Esophagus (tissue), 2 donors: ENCODE results near the gene ZNG1F. TPM values are rescaled to one million over a fixed set of nuclear protein-coding genes. Genes with fewer than 3 reads are reported as not detected.
"Not testable (repeated sequence)": the region's sequence is repeated elsewhere in the genome, so short reads cannot be mapped to it uniquely, and the experiment has no call there.

Experiments used
- H3K27ac ChIP-seq, 2 donors: one replicate each; pipeline ENCODE4 v1.5.1; 2013; ENCODE audit warnings: low read depth in 2 of 2, mild to moderate bottlenecking in 2 of 2, inconsistent platforms in 1 of 2, low read length in 1 of 2, moderate library complexity in 1 of 2
- H3K27me3 ChIP-seq, 2 donors: one replicate each; pipeline ENCODE4 v1.6.1; 2013; ENCODE audit warnings: low read length in 2 of 2, control low read depth in 1 of 2, mild to moderate bottlenecking in 1 of 2; ENCODE audit not compliant: insufficient read depth in 2 of 2, control insufficient read depth in 1 of 2
- H3K36me3 ChIP-seq, 2 donors: one replicate each; pipeline ENCODE4 v1.6.1; 2013; ENCODE audit warnings: low read length in 1 of 2; ENCODE audit not compliant: control insufficient read depth in 2 of 2, insufficient read depth in 2 of 2
- H3K4me1 ChIP-seq, 2 donors: one replicate each; pipeline ENCODE4 v1.6.1; 2013; ENCODE audit warnings: low read length in 1 of 2; ENCODE audit not compliant: control insufficient read depth in 2 of 2, insufficient read depth in 2 of 2
- H3K4me3 ChIP-seq, 2 donors: one replicate each; pipeline ENCODE4 v1.5.1; 2013; ENCODE audit warnings: low read length in 2 of 2, mild to moderate bottlenecking in 2 of 2, low read depth in 1 of 2, moderate library complexity in 1 of 2
- H3K9me3 ChIP-seq, 2 donors: one replicate each; pipeline ENCODE4 v1.6.1; 2013; ENCODE audit warnings: mild to moderate bottlenecking in 2 of 2, low read depth in 1 of 2, low read length in 1 of 2, moderate library complexity in 1 of 2; ENCODE audit not compliant: control insufficient read depth in 2 of 2, insufficient read depth in 1 of 2
- WGBS, 2 donors: extraction: QIAGEN DNeasy Blood & Tissue Kit; methylation state at CpG; one replicate each; pipeline ENCODE4 v1.1.7; 2013; 5-methylcytosine and 5-hydroxymethylcytosine counted together
- polyA plus RNA-seq, 2 donors: library from polyadenylated mRNA; stranded (reverse); fragments of 200-250 nt; gene quantifications; one replicate each; pipeline ENCODE4 v1.2.3, GENCODE V29; 2013
- donor health status: healthy with polysubstance abuse.
- donor health status: Bipolar disorder and iron deficiency.

Gene ZNG1F
- polyA plus RNA-seq, 2 donors = 7.7 to 30.3 TPM

DNA sequence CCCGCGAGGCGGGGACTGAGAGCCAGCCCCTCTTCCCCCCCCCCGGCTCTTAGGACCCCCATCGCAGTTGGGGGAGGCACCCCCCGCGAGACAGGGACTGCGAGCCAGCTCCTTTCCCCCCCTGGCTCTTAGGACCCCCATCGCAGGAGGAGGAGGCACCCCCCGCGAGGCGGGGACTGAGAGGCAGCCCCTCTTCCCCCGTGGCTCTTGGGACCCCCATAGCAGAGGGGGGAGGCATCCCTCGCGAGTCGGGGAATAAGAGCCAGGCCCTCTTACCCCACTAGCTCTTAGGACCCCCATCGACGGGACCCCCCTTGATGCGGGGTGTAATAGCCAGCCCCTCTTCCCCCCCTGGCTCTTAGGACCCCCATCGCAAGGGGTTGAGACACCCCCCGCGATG is 80.3 kb downstream of the ZNG1F start:
- H3K27me3 ChIP-seq, H3K4me1 ChIP-seq, H3K4me3 ChIP-seq, H3K27ac ChIP-seq, H3K9me3 ChIP-seq, H3K36me3 ChIP-seq: not testable (repeated sequence)
- WGBS, 2 donors = 12 to 24% methylated on average over 6 to 15 of the region's 22 CpGs

DNA sequence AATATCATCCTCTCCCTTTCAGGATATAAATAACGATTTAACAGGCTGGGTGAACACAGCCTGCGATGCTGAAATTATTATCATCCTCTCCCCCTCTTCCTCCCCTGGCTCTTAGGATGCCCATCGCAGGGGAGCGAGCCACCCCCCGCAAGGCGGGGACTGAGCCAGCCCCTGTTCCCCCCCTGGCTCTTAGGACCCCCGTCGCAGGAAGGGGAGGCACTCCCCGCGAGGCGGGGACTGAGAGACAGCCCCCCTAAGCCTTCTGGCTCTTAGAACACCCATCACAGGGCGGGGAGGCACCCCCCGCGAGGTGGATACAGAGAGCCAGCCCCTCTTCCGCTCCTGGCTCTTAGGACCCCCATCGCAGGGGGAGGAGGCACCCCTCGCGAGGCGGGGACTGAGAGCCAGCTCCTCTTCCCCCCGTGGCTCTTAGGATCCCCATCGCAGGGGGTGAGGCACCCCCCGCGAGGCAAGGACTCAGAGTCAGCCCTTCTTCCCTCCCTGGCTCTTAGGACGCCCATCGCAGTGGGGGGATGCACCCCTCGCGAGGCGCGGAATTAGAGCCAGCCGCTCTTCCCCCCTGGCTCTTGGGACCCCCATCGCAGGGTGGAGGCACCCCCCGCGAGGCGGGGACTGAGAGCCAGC is 82.5 kb downstream of the ZNG1F start:
- H3K9me3 ChIP-seq, H3K27me3 ChIP-seq, H3K36me3 ChIP-seq, H3K27ac ChIP-seq, H3K4me1 ChIP-seq, H3K4me3 ChIP-seq: not testable (repeated sequence)
- 29 to 35% methylated on average over 20 to 26 of the region's 34 CpGs for WGBS, 2 donors

DNA sequence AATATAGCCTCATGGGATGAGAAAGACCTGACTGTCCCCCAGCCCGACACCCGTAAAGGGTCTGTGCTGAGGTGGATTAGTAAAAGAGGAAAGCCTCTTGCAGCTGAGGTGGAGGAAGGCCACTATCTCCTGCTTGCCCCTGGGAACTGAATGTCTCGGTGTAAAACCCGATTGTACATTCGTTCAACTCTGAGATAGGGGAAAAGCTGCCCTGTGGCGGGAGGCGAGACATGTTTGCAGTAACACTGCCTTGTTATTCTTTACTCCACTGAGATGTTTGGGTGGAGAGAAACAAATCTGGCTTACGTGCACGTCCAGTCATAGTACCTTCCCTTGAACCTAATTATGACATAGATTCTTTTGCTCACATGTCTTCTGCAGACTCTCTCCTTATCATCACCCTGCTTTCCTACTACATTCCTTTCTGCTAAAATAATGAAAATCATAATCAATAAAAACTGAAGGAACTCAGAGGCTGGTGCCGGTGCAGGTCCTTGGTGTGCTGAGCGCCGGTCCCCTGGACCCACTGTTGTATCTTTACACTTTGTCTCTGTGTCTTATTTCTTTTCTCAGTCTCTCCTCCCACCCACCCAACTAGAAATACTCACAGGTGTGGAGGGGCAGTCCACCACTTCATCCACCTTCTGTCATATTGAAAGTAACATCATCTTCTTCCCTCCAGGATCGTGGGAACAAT is 83.4 kb downstream of the ZNG1F start:
- not testable (repeated sequence) for H3K27me3 ChIP-seq, H3K4me3 ChIP-seq, H3K36me3 ChIP-seq, H3K9me3 ChIP-seq, H3K27ac ChIP-seq, H3K4me1 ChIP-seq
- WGBS, 2 donors = 55 to 65% methylated on average over 8 of the region's 13 CpGs

DNA sequence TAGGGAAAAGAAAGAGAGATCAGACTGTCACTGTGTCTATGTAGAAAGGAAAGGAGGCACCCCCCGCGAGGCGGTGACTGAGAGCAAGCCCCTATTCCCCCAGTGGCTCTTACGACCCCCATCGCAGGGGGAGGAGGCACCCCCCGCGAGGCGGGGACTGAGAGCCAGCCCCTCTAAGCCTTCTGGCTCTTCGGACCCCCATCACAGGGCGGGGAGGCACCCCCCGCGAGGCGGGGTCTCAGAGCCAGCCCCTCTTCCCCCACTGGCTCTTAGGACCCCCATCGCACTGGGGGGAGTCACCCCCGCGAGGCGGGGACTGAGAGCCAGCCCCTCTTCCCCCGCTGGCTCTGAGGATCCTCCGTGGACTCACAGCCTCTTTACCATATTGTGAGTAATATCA is 84.6 kb downstream of the ZNG1F start:
- H3K36me3 ChIP-seq, H3K9me3 ChIP-seq, H3K27ac ChIP-seq, H3K4me1 ChIP-seq, H3K27me3 ChIP-seq, H3K4me3 ChIP-seq: not testable (repeated sequence)
- 12 to 20% methylated on average over 8 to 13 of the region's 19 CpGs for WGBS, 2 donors

DNA sequence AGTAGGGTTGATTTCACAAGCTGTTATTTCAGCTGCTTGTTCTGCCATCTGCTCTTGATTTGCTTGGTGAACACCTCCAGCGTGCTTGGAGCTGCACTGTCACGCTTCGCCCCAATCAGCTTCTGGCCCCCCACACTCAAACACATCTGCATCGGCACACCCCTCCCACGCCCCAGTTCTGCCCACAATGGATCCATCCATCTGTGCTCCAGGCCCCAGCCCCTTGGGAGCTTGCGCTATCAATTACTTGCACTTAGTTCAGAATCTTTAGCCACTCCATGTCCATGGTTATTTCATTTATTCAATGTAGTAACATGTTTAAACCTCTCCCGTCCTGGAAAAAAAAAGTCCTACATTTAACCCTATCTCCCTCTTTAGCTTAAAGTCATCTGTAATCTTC is 88.6 kb downstream of the ZNG1F start:
- not testable (repeated sequence) for H3K27me3 ChIP-seq, H3K4me1 ChIP-seq, H3K9me3 ChIP-seq, H3K4me3 ChIP-seq, H3K27ac ChIP-seq, H3K36me3 ChIP-seq
- WGBS, 2 donors = 56 to 63% methylated on average over 4 of the region's 7 CpGs

DNA sequence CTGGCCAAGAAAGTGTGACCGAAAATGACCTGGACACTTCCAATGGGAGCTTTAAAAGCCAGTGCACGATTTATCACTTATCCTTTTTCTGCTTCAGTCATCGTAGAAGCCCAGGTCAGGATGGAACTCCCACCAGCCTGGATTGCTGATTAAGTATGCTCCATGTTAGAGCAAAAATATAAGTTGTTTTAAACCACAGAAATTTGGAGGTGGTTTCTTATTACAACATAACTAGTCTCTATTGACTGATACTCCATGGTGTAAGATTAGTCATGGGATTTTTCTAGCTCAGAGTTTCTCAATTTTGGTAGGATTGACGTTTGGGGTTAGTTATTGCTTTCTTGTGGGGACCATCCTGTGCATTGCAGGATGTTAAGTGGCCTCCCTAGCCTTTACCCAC is 90.4 kb downstream of the ZNG1F start:
- not testable (repeated sequence) for H3K36me3 ChIP-seq, H3K27me3 ChIP-seq, H3K9me3 ChIP-seq, H3K27ac ChIP-seq, H3K4me1 ChIP-seq, H3K4me3 ChIP-seq
- WGBS, 2 donors = 51 to 61% methylated on average over 4 of the region's 4 CpGs

DNA sequence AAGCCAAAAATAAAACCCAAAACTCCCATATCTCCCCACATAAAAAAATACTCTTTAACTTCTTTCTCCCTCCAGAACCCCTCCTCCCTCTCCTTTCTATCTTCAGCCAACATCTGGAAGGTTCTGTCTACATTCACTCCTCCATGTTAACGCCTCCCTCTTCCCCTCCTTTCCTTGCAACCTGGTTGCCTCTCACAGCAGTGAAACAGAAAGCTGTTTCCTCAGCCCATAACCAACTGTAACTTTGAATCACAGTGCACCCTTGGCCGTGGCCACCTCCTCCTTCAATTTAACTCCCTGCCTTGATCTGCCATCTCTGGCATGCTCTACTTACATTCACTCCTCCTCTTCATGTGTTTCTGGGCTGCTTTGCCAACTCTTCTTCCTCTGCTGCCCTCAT is 94.1 kb downstream of the ZNG1F start:
- not testable (repeated sequence) for H3K4me1 ChIP-seq, H3K36me3 ChIP-seq, H3K27ac ChIP-seq, H3K9me3 ChIP-seq, H3K27me3 ChIP-seq, H3K4me3 ChIP-seq
- WGBS, 2 donors = 35 to 47% methylated on average over 1 of the region's 2 CpGs

DNA sequence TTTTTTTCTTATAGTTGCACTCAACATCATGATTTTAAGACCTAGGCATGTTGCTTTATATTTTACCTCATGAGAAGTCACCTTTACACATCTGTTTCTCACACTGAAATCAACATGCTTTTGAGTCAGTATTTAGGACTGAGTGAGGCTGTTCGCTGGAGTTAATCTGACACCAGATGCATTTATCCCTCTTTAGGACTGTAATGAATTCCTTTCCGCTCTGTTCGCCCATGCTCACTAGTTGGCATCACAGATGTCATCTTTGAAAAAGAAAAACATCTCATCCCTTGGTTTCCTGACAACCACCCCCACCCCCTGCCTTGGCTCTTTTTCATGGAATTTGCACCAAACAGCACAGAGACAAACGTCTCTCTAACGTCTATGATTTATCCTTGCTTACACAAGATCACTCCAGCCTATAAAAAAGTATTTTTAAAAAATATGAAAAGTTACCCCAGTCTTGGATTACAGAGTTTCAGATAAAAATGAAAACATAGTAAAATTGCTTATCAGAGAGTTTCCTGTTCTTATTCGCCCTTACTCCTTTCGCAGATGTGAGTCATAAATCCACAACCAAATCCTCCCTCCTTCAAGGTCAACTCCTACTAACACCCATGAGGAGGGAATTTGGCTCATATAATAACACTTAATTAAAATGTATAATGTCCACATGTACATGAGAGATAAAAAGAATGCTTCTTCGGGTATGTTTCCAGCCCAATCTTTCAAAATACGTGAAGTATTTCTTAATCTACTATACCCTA is 94.9 kb downstream of the ZNG1F start:
- H3K27ac ChIP-seq, H3K9me3 ChIP-seq, H3K27me3 ChIP-seq, H3K4me1 ChIP-seq, H3K36me3 ChIP-seq, H3K4me3 ChIP-seq: not testable (repeated sequence)
- WGBS, 2 donors = 63 to 69% methylated on average over 3 to 4 of the region's 9 CpGs

DNA sequence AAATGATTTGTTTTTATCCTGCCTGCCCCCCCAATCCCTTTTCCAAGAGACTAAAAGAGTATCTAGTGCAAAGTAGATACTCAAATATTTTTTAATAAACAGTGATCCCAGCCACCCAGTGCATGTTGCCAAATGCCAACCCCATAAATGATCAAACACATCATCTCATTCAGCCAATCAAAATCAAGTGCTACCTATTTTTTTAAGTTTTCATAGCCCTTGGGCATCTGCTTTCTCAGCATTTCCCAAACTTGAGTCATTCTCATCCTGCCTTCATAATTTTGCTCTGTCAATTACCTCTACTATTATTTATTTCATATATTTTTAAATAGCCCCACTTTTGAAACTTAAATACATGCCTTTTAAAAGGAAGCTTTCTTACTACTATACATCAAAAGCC is 98.2 kb downstream of the ZNG1F start:
- not testable (repeated sequence) for H3K4me1 ChIP-seq, H3K27ac ChIP-seq, H3K36me3 ChIP-seq, H3K9me3 ChIP-seq, H3K27me3 ChIP-seq, H3K4me3 ChIP-seq

DNA sequence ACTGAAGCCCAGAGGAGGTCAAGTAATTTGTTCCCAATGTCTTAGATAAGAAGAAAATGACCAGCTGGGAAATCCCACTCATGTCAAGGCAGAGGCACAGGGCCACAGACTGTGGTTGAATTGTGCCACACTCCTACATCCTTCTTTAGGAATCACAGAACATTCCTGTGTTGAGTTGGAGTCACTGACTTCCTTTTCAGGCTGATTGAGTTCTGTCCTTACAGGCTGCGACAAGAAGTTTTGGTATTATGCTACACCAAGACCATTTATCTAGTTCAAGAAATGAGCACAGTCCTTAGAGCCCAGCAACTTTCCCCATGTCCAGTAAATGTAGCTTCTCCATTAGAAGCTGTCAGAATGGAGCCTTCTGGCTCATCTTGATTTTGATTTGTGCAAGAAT is 98.7 kb downstream of the ZNG1F start:
- not testable (repeated sequence) for H3K9me3 ChIP-seq, H3K27ac ChIP-seq, H3K36me3 ChIP-seq, H3K4me1 ChIP-seq, H3K4me3 ChIP-seq, H3K27me3 ChIP-seq
- 49 to 57% methylated on average over 1 of the region's 1 CpG for WGBS, 2 donors
